GM10248 (cell line): ENCODE results near the gene A4GALT.

ENCODE experiments used
- CTCF ChIA-PET: fragments of 300-600 bp; sonication (Branson Sonifier 250); formaldehyde crosslinking; extraction: SDS; loops from one replicate; lab custom pipeline; 2021; ENCODE audit warnings: antibody characterized with exemption; lab: Yijun Ruan, JAX
- POLR2A ChIA-PET: fragments of 350-650 bp; sonication (Branson Sonifier 250); formaldehyde crosslinking; extraction: SDS; loops from one replicate; lab custom pipeline; 2020; ENCODE audit warnings: antibody characterized with exemption; lab: Yijun Ruan, JAX
- DNase-seq: peaks from one replicate; pipeline ENCODE4 v3.0.0; 2012; ENCODE audit errors: extremely low spot score
- CTCF ChIP-seq: IDR thresholded peaks from 2 replicates; pipeline ENCODE4 v1.5.1; 2012; ENCODE audit warnings: mild to moderate bottlenecking, low read depth; ENCODE audit errors: extremely low read depth, missing control alignments, control extremely low read depth

The A4GALT gene

GRCh38 chr22:42716221-42716620, 4.4 kb downstream of the A4GALT start:
- CTCF ChIA-PET: interaction anchor here (1.9 kb wide), 1 partner anchor 151 kb away, joined by 5 read pairs; no protein-coding TSS in a partner anchor
- no peak for DNase-seq
- no peak for TF ChIP-seq CTCF
- POLR2A ChIA-PET: no interaction called here

- ChIA-PET CTCF (no interaction called here), POLR2A (no interaction called here)
- no peak for TF ChIP-seq CTCF
- no peak for DNase-seq
Measured at GRCh38 chr22:42714768-42715390, 5.8 kb downstream of the A4GALT start.

- CTCF ChIA-PET: no interaction called here
- no peak for DNase-seq
- POLR2A ChIA-PET: no interaction called here
- TF ChIP-seq CTCF: no peak
Measured at GRCh38 chr22:42714308-42714707, 6.4 kb downstream of the A4GALT start.

- TF ChIP-seq CTCF: no peak
- no peak for DNase-seq
- POLR2A ChIA-PET: no interaction called here
- CTCF ChIA-PET: no interaction called here
Measured at GRCh38 chr22:42711895-42712837, 8.5 kb downstream of the A4GALT start.

- ChIA-PET CTCF (no interaction called here), POLR2A (no interaction called here)
- no peak for TF ChIP-seq CTCF
- DNase-seq: no peak
Measured at GRCh38 chr22:42711281-42711731, 9.4 kb downstream of the A4GALT start.

- ChIA-PET POLR2A (no interaction called here), CTCF (no interaction called here)
- no peak for TF ChIP-seq CTCF
- DNase-seq: no peak
Measured at GRCh38 chr22:42708417-42708816, 12.3 kb downstream of the A4GALT start.
